ENCODE data around the gene POU3F1.

POU3F1 gene

GRCh38 chr1:38089712-38090360 lies 43.2 kb upstream of the POU3F1 start:
- in situ Hi-C loops (cut with HindIII; ENCODE audit: low sequenced_read_pairs), result no loop called here
- H3K4me3 ChIP-seq (ENCODE audit: low read depth, low read length), result no peak overlapping the region
- DNase-seq (ENCODE audit: low read depth), result no peak
- TF ChIP-seq, protein P1, sequence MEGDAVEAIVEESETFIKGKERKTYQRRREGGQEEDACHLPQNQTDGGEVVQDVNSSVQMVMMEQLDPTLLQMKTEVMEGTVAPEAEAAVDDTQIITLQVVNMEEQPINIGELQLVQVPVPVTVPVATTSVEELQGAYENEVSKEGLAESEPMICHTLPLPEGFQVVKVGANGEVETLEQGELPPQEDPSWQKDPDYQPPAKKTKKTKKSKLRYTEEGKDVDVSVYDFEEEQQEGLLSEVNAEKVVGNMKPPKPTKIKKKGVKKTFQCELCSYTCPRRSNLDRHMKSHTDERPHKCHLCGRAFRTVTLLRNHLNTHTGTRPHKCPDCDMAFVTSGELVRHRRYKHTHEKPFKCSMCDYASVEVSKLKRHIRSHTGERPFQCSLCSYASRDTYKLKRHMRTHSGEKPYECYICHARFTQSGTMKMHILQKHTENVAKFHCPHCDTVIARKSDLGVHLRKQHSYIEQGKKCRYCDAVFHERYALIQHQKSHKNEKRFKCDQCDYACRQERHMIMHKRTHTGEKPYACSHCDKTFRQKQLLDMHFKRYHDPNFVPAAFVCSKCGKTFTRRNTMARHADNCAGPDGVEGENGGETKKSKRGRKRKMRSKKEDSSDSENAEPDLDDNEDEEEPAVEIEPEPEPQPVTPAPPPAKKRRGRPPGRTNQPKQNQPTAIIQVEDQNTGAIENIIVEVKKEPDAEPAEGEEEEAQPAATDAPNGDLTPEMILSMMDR (IDR thresholded peaks at IDR 0.05; ENCODE audit: low read depth, low read length, missing control alignments), result no peak

- in situ Hi-C loops (cut with HindIII; ENCODE audit: low sequenced_read_pairs), result no loop called here
Measured at GRCh38 chr1:38088791-38089190, 42.2 kb upstream of the POU3F1 start.

GRCh38 chr1:38088366-38088765 lies 41.8 kb upstream of the POU3F1 start:
- in situ Hi-C loops (cut with HindIII; ENCODE audit: low sequenced_read_pairs), result no loop called here
- TF ChIP-seq, protein P1 (IDR thresholded peaks at IDR 0.05; ENCODE audit: low read depth, low read length, missing control alignments), result no peak

More at GRCh38 chr1:38088791-38089190, 42.2 kb upstream of the POU3F1 start:
- TF ChIP-seq, protein P1 (IDR thresholded peaks at IDR 0.05; ENCODE audit: low read depth, low read length, missing control alignments), result no peak
- no peak for DNase-seq (ENCODE audit: low read depth)
- no peak overlapping the region for H3K4me3 ChIP-seq (ENCODE audit: low read depth, low read length)

DNA sequence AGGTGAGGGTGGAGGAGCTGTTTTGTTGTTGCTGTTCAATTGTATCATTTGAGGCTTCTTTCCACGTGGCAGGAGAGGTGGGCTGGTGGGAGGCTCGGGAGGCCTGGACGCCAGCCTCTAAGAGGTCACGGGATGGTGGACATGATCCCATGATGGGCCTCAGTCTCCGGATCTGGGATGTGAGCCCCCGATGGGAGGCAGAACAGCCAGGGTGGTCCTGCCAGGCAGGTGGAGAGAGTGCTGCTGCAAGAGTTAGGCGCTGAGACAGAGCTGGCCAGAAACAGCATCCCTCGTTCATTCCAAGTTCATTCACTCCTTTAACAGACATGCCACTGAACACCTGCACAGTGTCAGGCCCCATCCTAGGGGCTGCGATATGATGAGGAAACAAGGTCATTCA lies 41.1 kb upstream of the POU3F1 start:
- in situ Hi-C loops (cut with HindIII; ENCODE audit: low sequenced_read_pairs), result no loop called here

More at GRCh38 chr1:38088366-38088765, 41.8 kb upstream of the POU3F1 start:
- H3K4me3 ChIP-seq (ENCODE audit: low read depth, low read length), result no peak overlapping the region
- no peak for DNase-seq (ENCODE audit: low read depth)

DNA sequence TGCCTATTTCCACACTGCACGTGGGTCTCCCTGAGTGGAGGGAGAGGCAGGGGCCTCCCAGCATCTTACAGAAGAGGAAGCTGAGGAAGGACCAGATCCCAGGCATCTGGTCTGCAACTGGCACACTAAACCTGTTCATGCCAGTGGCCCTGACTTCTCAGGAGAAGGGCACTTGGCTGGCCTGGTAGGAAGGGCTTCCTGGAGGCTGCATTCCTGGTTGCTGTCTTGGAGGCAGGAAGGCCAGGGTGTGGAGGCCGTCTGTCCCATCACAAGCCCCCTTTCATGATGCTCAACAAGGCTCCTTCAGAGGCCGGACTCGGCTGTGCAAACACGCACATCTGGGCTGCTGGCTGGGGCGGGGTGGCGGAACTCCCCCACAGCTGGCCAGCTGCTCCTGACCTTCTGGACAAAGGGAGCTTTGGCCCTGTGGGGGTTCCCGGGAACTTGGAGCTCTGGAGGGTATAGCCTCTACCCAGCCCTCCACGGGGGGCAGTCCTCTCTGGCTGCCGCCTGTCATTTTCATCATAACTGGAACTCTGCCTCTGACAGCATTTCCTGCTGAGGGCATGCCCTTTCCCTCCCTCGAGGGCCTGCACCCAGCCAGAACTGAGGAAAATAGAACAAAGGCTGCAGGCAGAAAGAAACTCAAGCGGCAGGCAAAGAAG lies 39.2 kb upstream of the POU3F1 start:
- DNase-seq (ENCODE audit: low read depth), result no peak
- no peak overlapping the region for H3K4me3 ChIP-seq (ENCODE audit: low read depth, low read length)
- in situ Hi-C loops (cut with HindIII; ENCODE audit: low sequenced_read_pairs), result no loop called here
- TF ChIP-seq, protein P1 (IDR thresholded peaks at IDR 0.05; ENCODE audit: low read depth, low read length, missing control alignments), result no peak

More for the DNA sequence above, 41.1 kb upstream of the POU3F1 start:
- TF ChIP-seq, protein P1 (IDR thresholded peaks at IDR 0.05; ENCODE audit: low read depth, low read length, missing control alignments), result no peak
- no peak overlapping the region for H3K4me3 ChIP-seq (ENCODE audit: low read depth, low read length)
- no peak for DNase-seq (ENCODE audit: low read depth)

DNA sequence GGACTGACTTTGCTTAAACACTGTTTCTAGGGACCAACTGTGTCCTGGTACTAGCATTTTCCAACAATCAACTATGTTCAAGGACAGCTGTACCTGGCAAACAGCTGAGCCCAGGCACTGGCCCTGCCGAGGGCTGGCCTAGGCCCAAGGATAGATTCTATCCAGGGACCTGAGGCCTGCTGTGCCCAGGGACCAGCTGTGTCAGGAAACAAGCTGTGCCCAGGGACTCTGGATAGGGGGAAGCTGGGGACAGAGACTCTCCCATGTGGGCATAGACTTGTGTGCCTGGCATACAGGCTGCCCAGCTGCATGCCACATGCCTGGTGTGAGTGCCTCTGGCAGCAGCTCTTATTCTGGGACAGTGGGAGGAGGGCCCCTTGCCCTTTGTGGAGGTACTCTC lies 38.1 kb upstream of the POU3F1 start:
- no peak for DNase-seq (ENCODE audit: low read depth)
- H3K4me3 ChIP-seq (ENCODE audit: low read depth, low read length), result no peak overlapping the region
- TF ChIP-seq, protein P1 (IDR thresholded peaks at IDR 0.05; ENCODE audit: low read depth, low read length, missing control alignments), result no peak
- in situ Hi-C loops (cut with HindIII; ENCODE audit: low sequenced_read_pairs), result no loop called here
